Measurements from ENCODE around the gene ASB2. TPM values are rescaled to one million over a fixed set of nuclear protein-coding genes. Genes with fewer than 3 reads are reported as not detected.

The ASB2 gene
- total and polyA plus RNA-seq, 4 donors = 9.1 to 57.0 (median 39.1) TPM

DNA sequence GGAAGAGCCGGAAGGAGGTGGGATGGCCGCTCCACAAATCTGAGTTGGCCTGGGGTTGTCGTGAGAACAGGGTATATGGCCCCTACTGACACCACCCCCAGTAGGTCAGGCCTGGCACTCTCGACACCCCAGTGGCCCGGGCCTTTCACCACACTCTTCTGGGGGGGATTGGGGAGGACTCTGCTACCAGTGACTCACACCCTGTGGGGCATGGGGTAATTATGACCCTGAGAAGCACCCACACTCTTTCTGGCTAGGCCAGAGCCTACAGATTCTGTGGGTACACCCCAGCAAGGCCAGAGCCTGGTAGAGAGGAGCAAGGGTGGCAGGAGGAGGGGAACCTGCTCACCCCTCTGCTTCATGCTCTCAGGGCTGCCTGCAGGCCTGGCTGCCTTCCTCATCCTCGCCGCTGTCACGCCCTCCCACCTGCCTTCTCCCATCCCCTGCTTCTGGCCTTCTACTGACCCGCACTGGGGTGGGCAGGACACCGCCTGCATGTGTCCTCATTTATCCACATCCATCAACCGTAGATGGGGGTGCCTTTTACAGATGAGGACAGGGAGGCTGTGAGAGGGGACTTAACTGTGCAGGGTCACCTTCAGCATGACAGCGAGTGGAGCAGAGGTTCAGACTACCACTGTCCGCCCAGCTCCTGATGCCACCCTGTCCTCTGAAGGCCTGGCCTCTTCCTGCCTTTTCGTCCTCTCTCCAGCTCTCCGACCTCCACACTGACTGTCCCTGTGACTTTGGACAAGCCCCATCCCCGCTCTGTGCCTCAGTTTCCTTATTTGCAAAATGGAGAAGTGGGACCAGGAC lies 18.4 kb downstream of the ASB2 start:
- H3K4me1 ChIP-seq (ENCODE audit: control insufficient read depth in 1 of 2, insufficient read depth in 2 of 2, low read length in 2 of 2) = no peaks in the 10 kb centered on the region
- intact Hi-C loops (cut with DNase I) = loop anchor here (5.0 kb wide), 1 partner anchor 39 kb away; the partner anchor contains the start of gene CCDC197 (in 2 of the 2)
- H3K27ac ChIP-seq (ENCODE audit: low read depth in 1 of 2, low read length in 2 of 2) = no peak overlapping the region

DNA sequence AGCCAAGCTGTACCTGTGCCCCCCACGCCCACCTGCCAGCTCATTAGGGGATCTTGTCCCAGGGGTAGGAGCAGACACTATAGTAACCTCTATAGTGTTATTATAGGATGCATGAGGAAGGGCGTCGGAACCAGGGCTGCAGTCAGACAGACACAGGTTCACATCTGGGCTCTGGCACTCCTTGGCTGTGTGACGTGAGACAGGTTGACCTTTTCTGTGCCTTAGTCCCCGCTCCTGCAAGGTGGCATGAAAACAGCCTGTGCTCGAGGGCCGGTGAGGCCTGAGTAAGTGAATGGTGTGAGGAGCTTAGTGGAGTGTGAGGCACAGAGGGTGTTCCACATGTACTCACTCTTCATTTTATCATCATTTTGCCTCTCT lies 19.0 kb downstream of the ASB2 start:
- H3K27ac ChIP-seq (ENCODE audit: low read depth in 1 of 2, low read length in 2 of 2) = no peak overlapping the region
- ATAC-seq (ENCODE audit: low FRiP score) (no peak), DNase-seq (no peak)
- WGBS, 2 donors = 64 to 81% methylated on average over 7 of the region's 7 CpGs
- H3K9me3 ChIP-seq (ENCODE audit: control insufficient read depth, low read length) = no peaks in the 10 kb centered on the region
- intact Hi-C loops (cut with DNase I) = loop anchor here (5.0 kb wide), 1 partner anchor 40 kb away; the partner anchor contains the start of gene CCDC197 (in 2 of the 2)
- H3K36me3 ChIP-seq (ENCODE audit: control insufficient read depth in 1 of 2, insufficient read depth in 2 of 2, low read length in 1 of 2) = no peaks in the 10 kb centered on the region
- H3K4me3 ChIP-seq (ENCODE audit: low read length in 2 of 2) = no peak overlapping the region
- H3K4me1 ChIP-seq (ENCODE audit: control insufficient read depth in 1 of 2, insufficient read depth in 2 of 2, low read length in 2 of 2) = no peaks in the 10 kb centered on the region
- no peaks in the 10 kb centered on the region for H3K27me3 ChIP-seq (ENCODE audit: control insufficient read depth in 1 of 2, insufficient read depth in 2 of 2, low read length in 1 of 2)

More for the DNA sequence above, 18.4 kb downstream of the ASB2 start:
- no peak overlapping the region for H3K4me3 ChIP-seq (ENCODE audit: low read length in 2 of 2)
- peaks cover 0 to 1% of the 10 kb centered on the region in 2 donors for H3K36me3 ChIP-seq (ENCODE audit: control insufficient read depth in 1 of 2, insufficient read depth in 2 of 2, low read length in 1 of 2)
- H3K9me3 ChIP-seq (ENCODE audit: control insufficient read depth, low read length) = no peaks in the 10 kb centered on the region
- 90 to 94% methylated on average over 16 of the region's 16 CpGs for WGBS, 2 donors
- ATAC-seq (ENCODE audit: low FRiP score) = no peak
- DNase-seq = no peak
- H3K27me3 ChIP-seq (ENCODE audit: control insufficient read depth in 1 of 2, insufficient read depth in 2 of 2, low read length in 1 of 2) = no peaks in the 10 kb centered on the region

DNA sequence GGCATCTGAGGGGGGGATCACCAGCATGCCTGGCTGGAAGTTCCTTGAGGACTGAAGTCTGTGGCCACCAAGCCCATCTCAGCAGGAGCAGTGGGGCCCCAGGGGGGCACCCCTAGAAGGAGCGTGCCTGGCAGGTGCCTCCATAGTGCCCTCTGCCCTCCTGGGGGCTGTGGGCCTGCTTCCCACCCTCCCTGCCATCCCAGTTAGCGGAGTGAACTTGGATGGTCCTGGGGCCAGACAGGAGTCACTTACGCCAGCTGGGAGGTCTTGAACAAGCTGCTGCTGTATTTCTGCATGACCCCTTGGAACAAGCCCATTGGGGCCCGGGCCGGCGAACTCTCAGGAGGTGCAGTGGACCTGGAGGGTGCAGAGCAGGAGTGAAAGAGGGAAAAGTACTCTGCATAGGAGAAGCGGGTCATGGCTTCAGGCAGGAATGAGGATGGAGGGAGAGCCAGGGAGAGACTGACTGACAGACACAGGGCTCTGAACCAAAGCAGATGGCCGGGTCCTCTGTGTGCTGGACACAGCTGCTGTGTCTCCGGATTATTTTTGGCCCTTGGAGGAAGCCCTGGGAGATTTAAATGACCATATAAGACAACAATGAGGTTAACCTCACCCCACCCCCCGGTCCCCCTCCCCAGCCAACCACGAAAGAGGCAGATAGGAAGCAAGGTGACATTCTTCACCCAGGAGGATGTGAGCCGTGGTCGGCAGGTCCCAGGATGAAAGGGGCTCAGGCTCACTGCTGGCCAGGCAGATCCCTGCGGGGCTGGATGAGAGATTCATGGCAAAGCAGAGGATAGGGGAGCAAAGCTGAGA lies 19.6 kb downstream of the ASB2 start:
- no peaks in the 10 kb centered on the region for H3K4me1 ChIP-seq (ENCODE audit: control insufficient read depth in 1 of 2, insufficient read depth in 2 of 2, low read length in 2 of 2)
- intact Hi-C loops (cut with DNase I) = loop anchor here (5.0 kb wide), 1 partner anchor 41 kb away; the partner anchor contains the start of gene CCDC197 (in 2 of the 2)
- H3K9me3 ChIP-seq (ENCODE audit: control insufficient read depth, low read length) = no peaks in the 10 kb centered on the region
- no peaks in the 10 kb centered on the region for H3K27me3 ChIP-seq (ENCODE audit: control insufficient read depth in 1 of 2, insufficient read depth in 2 of 2, low read length in 1 of 2)
- ATAC-seq (ENCODE audit: low FRiP score) (no peak), DNase-seq (no peak)
- 33 to 43% methylated on average over 13 to 14 of the region's 14 CpGs for WGBS, 2 donors
- no peaks in the 10 kb centered on the region for H3K36me3 ChIP-seq (ENCODE audit: control insufficient read depth in 1 of 2, insufficient read depth in 2 of 2, low read length in 1 of 2)
- H3K4me3 ChIP-seq (ENCODE audit: low read length in 2 of 2) = no peak overlapping the region
- no peak overlapping the region for H3K27ac ChIP-seq (ENCODE audit: low read depth in 1 of 2, low read length in 2 of 2)

DNA sequence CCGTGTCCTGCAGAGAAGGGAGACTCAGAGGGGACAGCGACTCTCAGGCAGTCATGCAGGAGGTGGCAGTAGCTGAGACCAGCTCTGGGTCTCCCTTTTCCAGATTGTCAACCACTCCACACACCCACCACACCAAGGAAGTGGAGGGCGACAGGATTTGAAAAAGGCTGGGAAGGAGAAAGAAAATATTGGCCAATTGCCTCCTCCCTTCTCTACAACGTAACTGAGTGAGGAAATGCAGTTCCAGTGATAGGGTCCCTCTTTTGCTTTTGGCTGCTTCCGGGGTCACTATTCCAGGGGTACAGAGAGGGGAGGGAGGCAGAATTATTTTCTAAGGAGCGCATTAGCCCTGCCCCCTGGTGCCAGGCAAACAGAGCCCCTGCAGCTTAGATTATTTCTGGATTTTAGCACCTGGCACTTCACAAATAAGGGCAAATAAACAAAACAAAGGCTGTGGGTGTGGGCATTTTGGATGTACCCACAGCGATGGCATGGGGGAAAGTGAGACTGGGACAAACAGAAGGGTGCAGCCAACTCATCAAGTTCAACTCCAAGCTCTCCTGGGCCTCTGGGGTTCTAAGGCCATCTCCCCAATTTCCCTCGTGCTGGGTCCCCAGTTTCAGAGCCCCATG lies 20.4 kb downstream of the ASB2 start:
- Histone ChIP-seq H3K4me1 (ENCODE audit: control insufficient read depth in 1 of 2, insufficient read depth in 2 of 2, low read length in 2 of 2) (no peaks in the 10 kb centered on the region), H3K9me3 (ENCODE audit: control insufficient read depth, low read length) (no peaks in the 10 kb centered on the region), H3K27ac (ENCODE audit: low read depth in 1 of 2, low read length in 2 of 2) (no peak overlapping the region), H3K4me3 (ENCODE audit: low read length in 2 of 2) (no peak overlapping the region), H3K36me3 (ENCODE audit: control insufficient read depth in 1 of 2, insufficient read depth in 2 of 2, low read length in 1 of 2) (no peaks in the 10 kb centered on the region), H3K27me3 (ENCODE audit: control insufficient read depth in 1 of 2, insufficient read depth in 2 of 2, low read length in 1 of 2) (no peaks in the 10 kb centered on the region)
- WGBS, 2 donors = 38 to 44% methylated on average over 8 of the region's 8 CpGs
- DNase-seq = no peak
- intact Hi-C loops (cut with DNase I) = loop anchor here (5.0 kb wide), 1 partner anchor 41 kb away; the partner anchor contains the start of gene CCDC197 (in 2 of the 2)
- ATAC-seq (ENCODE audit: low FRiP score) = no peak

DNA sequence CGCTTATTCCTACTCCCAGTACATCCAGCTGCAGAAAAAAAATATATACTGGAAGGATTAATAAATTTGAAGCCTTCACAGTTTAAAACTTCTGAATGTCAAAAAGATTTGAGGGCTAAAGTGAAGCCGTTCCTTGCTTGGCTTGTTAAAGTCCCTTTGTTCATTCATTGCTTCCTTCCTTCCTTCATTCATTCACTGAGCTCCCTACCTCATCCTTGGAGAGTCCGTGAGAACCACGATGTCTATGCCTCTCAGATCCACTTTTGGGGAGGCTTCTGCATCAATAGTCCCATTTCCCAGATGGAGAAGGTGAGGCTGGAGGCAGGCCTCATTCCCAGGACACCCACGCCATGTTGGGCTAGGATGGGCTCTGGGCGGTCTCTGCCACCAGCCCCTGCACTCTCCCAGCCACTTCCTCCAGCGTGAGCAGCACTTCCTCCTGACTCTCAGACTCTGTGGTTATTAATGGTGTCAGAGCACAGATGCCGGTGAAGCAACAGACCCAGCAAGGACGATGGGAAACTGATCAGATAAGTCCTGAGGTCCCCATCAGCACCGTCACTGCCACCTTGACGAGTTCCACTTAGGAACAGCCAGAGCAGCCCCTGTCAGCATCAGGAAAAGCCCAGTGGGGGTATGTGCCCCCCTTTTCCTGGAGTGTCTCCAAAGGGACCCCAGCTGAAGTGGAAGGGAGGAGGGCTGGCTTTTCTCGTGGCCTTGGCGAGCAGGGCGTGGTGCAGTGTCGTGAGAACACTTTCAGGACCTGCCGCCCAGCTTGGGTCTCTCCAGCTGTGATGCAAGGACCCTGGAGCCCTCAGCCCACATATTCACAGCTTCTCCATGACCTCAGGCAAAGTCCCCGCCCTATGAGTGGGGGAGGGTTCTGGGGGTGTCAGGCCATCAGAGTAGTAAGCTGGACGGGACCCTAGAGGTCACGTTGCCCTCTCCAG lies 21.2 kb downstream of the ASB2 start:
- Histone ChIP-seq H3K4me1 (ENCODE audit: control insufficient read depth in 1 of 2, insufficient read depth in 2 of 2, low read length in 2 of 2) (no peaks in the 10 kb centered on the region), H3K27ac (ENCODE audit: low read depth in 1 of 2, low read length in 2 of 2) (no peak overlapping the region), H3K4me3 (ENCODE audit: low read length in 2 of 2) (no peak overlapping the region), H3K9me3 (ENCODE audit: control insufficient read depth, low read length) (no peaks in the 10 kb centered on the region), H3K36me3 (ENCODE audit: control insufficient read depth in 1 of 2, insufficient read depth in 2 of 2, low read length in 1 of 2) (no peaks in the 10 kb centered on the region), H3K27me3 (ENCODE audit: control insufficient read depth in 1 of 2, insufficient read depth in 2 of 2, low read length in 1 of 2) (no peaks in the 10 kb centered on the region)
- intact Hi-C loops (cut with DNase I) = loop anchor here (5.0 kb wide), 1 partner anchor 42 kb away; the partner anchor contains the start of gene CCDC197 (in 2 of the 2)
- ATAC-seq (ENCODE audit: low FRiP score) (no peak), DNase-seq (no peak)
- 79 to 82% methylated on average over 19 of the region's 19 CpGs for WGBS, 2 donors

DNA sequence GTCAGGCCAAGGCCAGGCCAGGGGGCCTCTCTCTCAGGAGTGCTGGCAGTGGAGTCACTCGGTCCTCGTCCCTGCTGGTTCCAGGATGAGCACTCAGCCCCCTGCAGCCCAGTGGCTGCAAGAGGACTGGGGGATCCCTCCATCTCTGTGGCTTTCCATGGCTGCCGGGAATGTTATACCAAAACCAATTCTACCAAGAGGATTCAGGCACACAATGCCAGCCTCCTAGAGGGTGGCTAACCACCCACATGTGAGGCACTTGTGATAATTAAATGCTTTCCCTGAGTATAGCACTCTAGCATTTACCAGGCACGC lies 21.9 kb downstream of the ASB2 start:
- no peaks in the 10 kb centered on the region for H3K36me3 ChIP-seq (ENCODE audit: control insufficient read depth in 1 of 2, insufficient read depth in 2 of 2, low read length in 1 of 2)
- no peaks in the 10 kb centered on the region for H3K4me1 ChIP-seq (ENCODE audit: control insufficient read depth in 1 of 2, insufficient read depth in 2 of 2, low read length in 2 of 2)
- DNase-seq (no peak), ATAC-seq (ENCODE audit: low FRiP score) (no peak)
- 76 to 90% methylated on average over 4 of the region's 4 CpGs for WGBS, 2 donors
- H3K4me3 ChIP-seq (ENCODE audit: low read length in 2 of 2) = no peak overlapping the region
- no peaks in the 10 kb centered on the region for H3K9me3 ChIP-seq (ENCODE audit: control insufficient read depth, low read length)
- no peaks in the 10 kb centered on the region for H3K27me3 ChIP-seq (ENCODE audit: control insufficient read depth in 1 of 2, insufficient read depth in 2 of 2, low read length in 1 of 2)
- H3K27ac ChIP-seq (ENCODE audit: low read depth in 1 of 2, low read length in 2 of 2) = no peak overlapping the region
- intact Hi-C loops (cut with DNase I) = no loop called here

DNA sequence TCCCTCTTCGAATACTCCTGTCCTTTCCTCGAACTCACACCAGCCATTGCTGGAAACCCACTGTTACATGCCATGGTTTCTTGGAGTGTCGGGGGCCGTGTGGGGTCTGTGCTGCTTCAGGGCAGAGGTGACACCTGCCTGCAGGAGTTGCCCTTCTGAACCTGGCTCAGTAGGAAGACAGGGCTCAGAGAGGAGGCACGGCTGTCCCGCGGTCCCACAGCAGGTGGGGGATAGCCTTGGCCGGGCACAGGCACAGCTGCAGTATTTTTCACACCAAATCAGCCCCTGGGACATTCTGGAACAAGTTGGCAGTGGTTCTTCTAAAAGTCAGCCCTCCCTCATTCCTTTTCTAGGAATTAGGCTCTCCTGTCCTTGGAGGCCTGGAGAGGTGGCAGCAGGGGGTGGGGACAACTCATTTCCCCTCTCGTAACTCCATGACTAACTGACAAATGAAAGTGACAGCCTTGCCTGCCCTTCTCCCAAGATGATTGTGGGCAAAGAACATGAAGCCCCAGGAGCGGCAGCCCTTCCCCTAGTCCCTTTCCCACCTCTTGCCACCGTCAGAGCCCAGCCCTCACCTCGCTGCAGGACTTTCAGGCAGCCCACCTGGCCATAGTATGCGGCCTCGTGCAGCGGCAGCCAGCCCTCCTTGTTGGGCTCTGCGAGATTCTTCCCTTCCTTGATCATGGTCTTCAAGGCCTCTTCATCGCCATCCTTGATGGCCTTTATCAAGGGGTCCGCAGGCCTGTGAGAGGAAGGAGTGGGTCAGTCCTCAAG lies 22.4 kb downstream of the ASB2 start:
- Histone ChIP-seq H3K9me3 (ENCODE audit: control insufficient read depth, low read length) (no peaks in the 10 kb centered on the region), H3K4me3 (ENCODE audit: low read length in 2 of 2) (no peak overlapping the region), H3K27ac (ENCODE audit: low read depth in 1 of 2, low read length in 2 of 2) (no peak overlapping the region), H3K36me3 (ENCODE audit: control insufficient read depth in 1 of 2, insufficient read depth in 2 of 2, low read length in 1 of 2) (no peaks in the 10 kb centered on the region), H3K27me3 (ENCODE audit: control insufficient read depth in 1 of 2, insufficient read depth in 2 of 2, low read length in 1 of 2) (no peaks in the 10 kb centered on the region), H3K4me1 (ENCODE audit: control insufficient read depth in 1 of 2, insufficient read depth in 2 of 2, low read length in 2 of 2) (no peaks in the 10 kb centered on the region)
- ATAC-seq (ENCODE audit: low FRiP score) (no peak), DNase-seq (no peak)
- 79 to 84% methylated on average over 17 to 18 of the region's 18 CpGs for WGBS, 2 donors
- intact Hi-C loops (cut with DNase I) = no loop called here
